H1 (cell line): ENCODE measurements around the gene EVPL. TPM values are rescaled to one million over a fixed set of nuclear protein-coding genes. Genes with fewer than 3 reads are reported as not detected.

ENCODE experiments used
- CTCF ChIA-PET: fragments of 300-600 bp; sonication (Branson Sonifier 250); formaldehyde crosslinking; loops from one replicate; lab custom pipeline; 2021; ENCODE audit not compliant: partially characterized antibody; lab: Charles Lee
- POLR2A ChIA-PET: fragments of 300-600 bp; sonication (Branson Sonifier 250); formaldehyde crosslinking; loops from one replicate; lab custom pipeline; 2021; ENCODE audit warnings: inconsistent platforms; ENCODE audit not compliant: partially characterized antibody; lab: Charles Lee
- DNase-seq, 2 experiments: peaks; one replicate each; pipeline versions ENCODE4 v3.0.0 to v3.0.0-alpha.2; 2010 to 2022; ENCODE audit warnings: low spot score in 2 of 2, low read depth in 1 of 2, mixed read lengths in 1 of 2
- FAIRE-seq: peaks from 2 replicates; lab custom pipeline; 2011; peaks lifted over from hg19 to GRCh38; lab: Jason Lieb, UNC
- H2AFZ ChIP-seq: 2 replicates; pipeline ENCODE4 v1.8.1; 2012; ENCODE audit warnings: low read length, inconsistent platforms
- H2AK5ac ChIP-seq: 2 replicates; pipeline ENCODE4 v1.6.1; 2013; ENCODE audit warnings: low read depth, low read length
- H2BK120ac ChIP-seq: replicated peaks from 2 replicates; pipeline ENCODE3; 2013; ENCODE audit warnings: low read depth, low read length, inconsistent platforms
- H2BK12ac ChIP-seq: 2 replicates; pipeline ENCODE4 v1.6.1; 2013; ENCODE audit warnings: low read depth, low read length
- H2BK15ac ChIP-seq: 2 replicates; pipeline ENCODE4 v1.6.1; 2013; ENCODE audit warnings: low read length
- H2BK20ac ChIP-seq: 2 replicates; pipeline ENCODE4 v1.6.1; 2013; ENCODE audit warnings: low read length
- H2BK5ac ChIP-seq: 2 replicates; pipeline ENCODE4 v1.6.1; 2013; ENCODE audit warnings: low read depth, low read length
- H3K14ac ChIP-seq: 2 replicates; pipeline ENCODE4 v1.6.1; 2013; ENCODE audit warnings: inconsistent platforms; ENCODE audit not compliant: insufficient read length
- H3K18ac ChIP-seq: 2 replicates; pipeline ENCODE4 v1.6.1; 2013; ENCODE audit warnings: low read length; ENCODE audit errors: extremely low read depth
- H3K23ac ChIP-seq: 2 replicates; pipeline ENCODE4 v1.6.1; 2013; ENCODE audit warnings: inconsistent platforms; ENCODE audit not compliant: insufficient read length
- H3K23me2 ChIP-seq: 2 replicates; pipeline ENCODE4 v1.6.1; 2013; ENCODE audit warnings: low read depth, low read length
- H3K27ac ChIP-seq: 2 replicates; pipeline ENCODE4 v1.6.1; 2011; ENCODE audit warnings: low read depth, low read length, inconsistent platforms
- H3K27me3 ChIP-seq, 4 experiments: replicated peaks in 1 of 4; 1 replicate in 1 of 4; 2 replicates in 3 of 4; pipeline versions ENCODE4 v1.6.1 to v1.8.1; 2011 to 2013; ENCODE audit warnings: low read length in 3 of 4, mild to moderate bottlenecking in 3 of 4, inconsistent platforms in 2 of 4, mixed read lengths in 2 of 4, moderate library complexity in 1 of 4; ENCODE audit not compliant: control insufficient read depth in 3 of 4, insufficient read depth in 3 of 4; ENCODE audit errors: extremely low read depth in 1 of 4
- H3K36me3 ChIP-seq, 4 experiments: 2 replicates each; pipeline versions ENCODE4 v1.6.1 to v1.8.1; 2011 to 2013; ENCODE audit warnings: mild to moderate bottlenecking in 4 of 4, low read length in 3 of 4, moderate library complexity in 2 of 4, control low read depth in 1 of 4, inconsistent platforms in 1 of 4; ENCODE audit not compliant: insufficient read depth in 4 of 4, control insufficient read depth in 2 of 4
- H3K4ac ChIP-seq: replicated peaks from 2 replicates; pipeline ENCODE3; 2013; ENCODE audit warnings: low read length, low read depth, mixed read lengths, inconsistent platforms; ENCODE audit not compliant: insufficient read length
- H3K4me1 ChIP-seq, 4 experiments: replicated peaks in 1 of 4; 1 replicate in 1 of 4; 2 replicates in 3 of 4; pipeline versions ENCODE4 v1.6.1 to v1.8.1; 2011 to 2013; ENCODE audit warnings: low read length in 3 of 4, inconsistent platforms in 2 of 4, mixed read lengths in 1 of 4; ENCODE audit not compliant: insufficient read depth in 4 of 4, control insufficient read depth in 3 of 4
- H3K4me2 ChIP-seq, 2 experiments: 2 replicates each; pipeline versions ENCODE4 v1.6.1 to v1.8.1; 2011 to 2013; ENCODE audit warnings: low read depth in 2 of 2, low read length in 2 of 2, control low read depth in 1 of 2, inconsistent platforms in 1 of 2, mild to moderate bottlenecking in 1 of 2; ENCODE audit not compliant: insufficient read depth in 1 of 2
- H3K4me3 ChIP-seq, 4 experiments: fragments of 200-600, 300-600 bp in 1 of 4; sonication (generic), shearing (Covaris generic), sonication (Bioruptor Twin) in 1 of 4; 2 replicates each; pipeline versions ENCODE4 v1.5.1 to v1.8.1; 2011 to 2016; ENCODE audit warnings: low read length in 4 of 4, low read depth in 3 of 4, control low read depth in 2 of 4, inconsistent platforms in 2 of 4, mild to moderate bottlenecking in 2 of 4, mixed read lengths in 1 of 4, moderate library complexity in 1 of 4; ENCODE audit not compliant: insufficient read depth in 2 of 4; ENCODE audit errors: extremely low read depth in 1 of 4
- H3K56ac ChIP-seq: replicated peaks from 2 replicates; pipeline ENCODE3; 2013; ENCODE audit warnings: low read depth, mild to moderate bottlenecking, mixed read lengths, low read length, inconsistent platforms; ENCODE audit not compliant: insufficient read length
- H3K79me1 ChIP-seq: 2 replicates; pipeline ENCODE4 v1.6.1; 2013; ENCODE audit warnings: low read depth, low read length, control low read depth
- H3K79me2 ChIP-seq, 2 experiments: 2 replicates each; pipeline versions ENCODE4 v1.6.1 to v1.8.1; 2012 to 2013; ENCODE audit warnings: low read length in 2 of 2, mild to moderate bottlenecking in 2 of 2, inconsistent platforms in 1 of 2; ENCODE audit not compliant: insufficient read depth in 2 of 2, control insufficient read depth in 1 of 2
- H3K9ac ChIP-seq, 4 experiments: replicated peaks in 1 of 4; 1 replicate in 1 of 4; 2 replicates in 3 of 4; pipeline versions ENCODE4 v1.6.1 to v1.8.1; 2011 to 2013; ENCODE audit warnings: low read depth in 3 of 4, low read length in 3 of 4, control low read depth in 2 of 4, mild to moderate bottlenecking in 2 of 4, moderate library complexity in 2 of 4, inconsistent platforms in 1 of 4; ENCODE audit errors: extremely low read depth in 1 of 4
- H3K9me3 ChIP-seq, 2 experiments: 2 replicates each; pipeline versions ENCODE4 v1.6.1 to v1.8.1; 2012 to 2013; ENCODE audit warnings: mild to moderate bottlenecking in 2 of 2, moderate library complexity in 2 of 2, control low read depth in 1 of 2, inconsistent platforms in 1 of 2, low read depth in 1 of 2, low read length in 1 of 2, mixed read lengths in 1 of 2; ENCODE audit not compliant: insufficient read depth in 2 of 2
- H4K20me1 ChIP-seq, 2 experiments: replicated peaks in 1 of 2; 2 replicates each; pipeline versions ENCODE3 to v1.8.1; 2011 to 2013; ENCODE audit warnings: inconsistent platforms in 2 of 2, low read length in 2 of 2, mild to moderate bottlenecking in 1 of 2; ENCODE audit not compliant: insufficient read depth in 2 of 2, control insufficient read depth in 1 of 2
- H4K5ac ChIP-seq: 2 replicates; pipeline ENCODE4 v1.6.1; 2013; ENCODE audit warnings: low read length, low read depth, mixed read lengths, inconsistent platforms; ENCODE audit not compliant: insufficient read length
- H4K8ac ChIP-seq: 2 replicates; pipeline ENCODE4 v1.8.0; 2013; ENCODE audit warnings: mild to moderate bottlenecking, moderate library complexity, low read length, inconsistent platforms; ENCODE audit not compliant: insufficient read depth; ENCODE audit errors: extremely low read depth
- H4K91ac ChIP-seq: replicated peaks from 2 replicates; pipeline ENCODE3; 2013; ENCODE audit warnings: low read length, mixed read lengths, inconsistent platforms; ENCODE audit not compliant: insufficient read length
- CHD1 ChIP-seq: IDR thresholded peaks from 2 replicates; pipeline ENCODE4 v1.6.1; 2012; ENCODE audit warnings: low read depth, low read length, improper control_type of control experiment
- KDM1A ChIP-seq: fragments of 200-600, 300-600 bp; sonication (generic); IDR thresholded peaks from 2 replicates; pipeline ENCODE4 v1.7.1; 2016; ENCODE audit warnings: mild to moderate bottlenecking, low read length, borderline replicate concordance
- WGBS, 2 experiments: shearing (Covaris generic) in 1 of 2; methylation state at CpG; one replicate each; pipeline versions ENCODE4 v1.1.6 to v1.1.7; 2013 to 2015; ENCODE audit warnings: low lambda C conversion rate in 2 of 2, mixed read lengths in 2 of 2, inconsistent platforms in 1 of 2, low coverage in 1 of 2, missing lambda C conversion rate in 1 of 2; ENCODE audit not compliant: insufficient replicate concordance in 2 of 2, insufficient coverage in 1 of 2, insufficient read length in 1 of 2; ENCODE audit errors: extremely low coverage in 1 of 2, missing lambda C conversion rate in 1 of 2; 5-methylcytosine and 5-hydroxymethylcytosine counted together
- polyA plus RNA-seq, 7 experiments: library from polyadenylated mRNA; depleted of rRNA in 3 of 7; stranded (reverse) in 5 of 7; unstranded in 2 of 7; fragments of >200 nt in 5 of 7; fragments of 200-250 nt in 2 of 7; gene quantifications; 1 replicate in 5 of 7; 2 replicates in 1 of 7; 4 replicates in 1 of 7; pipeline versions ENCODE4 v1.2.1 to v1.2.3, GENCODE V29; 2011 to 2013; ENCODE audit warnings: missing spikeins in 2 of 7, mixed read lengths in 2 of 7
- total RNA-seq: library from RNA; stranded (reverse); fragmentation: NEBNext Ultra II Directional; extraction: Animal tissue kit (Norgen Biotek cat#: 25700); gene quantifications from 2 replicates; pipeline ENCODE4 v1.2.1, GENCODE V29; 2021

EVPL gene
- total and polyA plus RNA-seq, 2 of the 8 experiments (the other 6 are each of a cell fraction or from before 2014, with no cell fraction given): 0.20 to 0.99 TPM

GRCh38 chr17:75980188-75981018, 46.7 kb downstream of the EVPL start:
- no peak overlapping the region for H3K14ac ChIP-seq
- no peaks in the 10 kb centered on the region for H3K27me3 ChIP-seq
- WGBS, 2 experiments: 90% methylated on average over 18 of the region's 18 CpGs; no CpG with 5 or more reads in 1 of the 2 experiments
- TF ChIP-seq CHD1 (no peak), KDM1A (0 out of 2 replicates have a peak, but pooled peaks have one; percentile 36)
- no peaks in the 10 kb centered on the region for H3K9me3 ChIP-seq
- H3K18ac ChIP-seq: no peak overlapping the region
- no peak overlapping the region for H3K56ac ChIP-seq
- H3K4me2 ChIP-seq: peak overlapping the region; percentile 92 to 94
- 0 out of 2 replicates have a peak, but pooled peaks cover 6% of the 10 kb centered on the region for H3K79me1 ChIP-seq
- ChIA-PET CTCF (interaction anchor here (0.6 to 1.8 kb wide), 7 partner anchors 16 to 230 kb away, joined by 3 to 12 read pairs (median 6); partner anchors contain the start of gene CDK3), POLR2A (interaction anchor here (0.7 to 1.7 kb wide), 9 partner anchors 9 to 200 kb away, joined by 3 to 6 read pairs (median 3); partner anchors contain the start of gene EXOC7)
- FAIRE-seq (no peak), DNase-seq (no peak)
- peak overlapping the region; percentile 93 for H2BK120ac ChIP-seq
- peaks cover 8% of the 10 kb centered on the region; the same call in 1 of the 2 replicates for H3K23me2 ChIP-seq
- peak overlapping the region; percentile 94; the same call in 1 of the 2 replicates for H2BK5ac ChIP-seq
- H3K4me1 ChIP-seq: peaks cover 7 to 18% (median 13%) of the 10 kb centered on the region in 4 experiments
- H2BK20ac ChIP-seq: no peak overlapping the region
- H4K91ac ChIP-seq: no peak overlapping the region
- no peak overlapping the region for H3K23ac ChIP-seq
- H4K8ac ChIP-seq: peak overlapping the region; percentile 98
- no peak overlapping the region for H4K5ac ChIP-seq
- H4K20me1 ChIP-seq: no peaks in the 10 kb centered on the region
- H2BK15ac ChIP-seq: no peak overlapping the region
- peak overlapping the region; percentile 17; the same call in 1 of the 2 replicates for H2AK5ac ChIP-seq
- no peak overlapping the region for H3K4ac ChIP-seq
- peak overlapping the region in 2 of 4 experiments; percentile 81 to 85; a peak in 3 of 7 replicates for H3K9ac ChIP-seq
- no peak overlapping the region for H2BK12ac ChIP-seq
- peaks cover 0 to 11% (median 0%) of the 10 kb centered on the region in 4 experiments; a peak in 1 of 8 replicates for H3K36me3 ChIP-seq
- peaks cover 0 to 38% of the 10 kb centered on the region in 2 experiments; a peak in 3 of 4 replicates for H3K79me2 ChIP-seq
- peak overlapping the region; percentile 93; the same call in 1 of the 2 replicates for H3K27ac ChIP-seq
- peak overlapping the region; percentile 72 to 88 (median 86) for H3K4me3 ChIP-seq
- H2AFZ ChIP-seq: no peak overlapping the region
